Skin epidermis (tissue), 12 donors: ENCODE measurements around the gene KRT82.

ENCODE experiments used
- H3K27ac ChIP-seq, 21 experiments: fragments of 200-600 bp; sonication (generic) in 11 of 21; one replicate each; pipeline ENCODE4 v1.5.0; 2020; ENCODE audit warnings: mild to moderate bottlenecking in 3 of 21, inconsistent platforms in 2 of 21, moderate library complexity in 2 of 21
- H3K4me3 ChIP-seq, 7 experiments: fragments of 200-600 bp; sonication (generic) in 2 of 7; one replicate each; pipeline ENCODE4 v1.5.0; 2020; ENCODE audit warnings: inconsistent platforms in 2 of 7, mild to moderate bottlenecking in 2 of 7, moderate library complexity in 1 of 7

The KRT82 gene

GRCh38 chr12:52436828-52437474, 30.8 kb upstream of the KRT82 start:
- Histone ChIP-seq H3K27ac (peak overlapping the region in 16 of 21 experiments; percentile 19 to 75 (median 56)), H3K4me3 (no peak overlapping the region)

GRCh38 chr12:52436000-52436827, 30.1 kb upstream of the KRT82 start:
- H3K4me3 ChIP-seq = no peak overlapping the region
- peak overlapping the region in 17 of 21 experiments; percentile 24 to 77 (median 56) for H3K27ac ChIP-seq

- H3K27ac ChIP-seq = peak overlapping the region in 12 of 21 experiments; percentile 24 to 77 (median 57)
- H3K4me3 ChIP-seq = no peak overlapping the region
Observed at GRCh38 chr12:52435659-52435999, 29.5 kb upstream of the KRT82 start.

GRCh38 chr12:52434760-52435530, 28.8 kb upstream of the KRT82 start:
- H3K4me3 ChIP-seq = no peak overlapping the region
- peak overlapping the region in 12 of 21 experiments; percentile 24 to 77 (median 54) for H3K27ac ChIP-seq

GRCh38 chr12:52434081-52434733, 28.1 kb upstream of the KRT82 start, which contains the start of gene KRT75:
Gene KRT75, minus strand, starts transcription at chr12:52434371. Its CDS starts 67 bp downstream, at chr12:52434304.
- peak within 1 kb of the TSS in 1 of 7 experiments; percentile 16 for H3K4me3 ChIP-seq
- H3K27ac ChIP-seq = peak within 1 kb of the TSS in 8 of 21 experiments; percentile 16 to 77 (median 50)

- Histone ChIP-seq H3K4me3 (peak overlapping the region in 1 of 7 experiments; percentile 16), H3K27ac (peak overlapping the region in 1 of 21 experiments; percentile 30)
Observed at GRCh38 chr12:52433501-52434080, 27.5 kb upstream of the KRT82 start.

GRCh38 chr12:52432559-52433207, 26.5 kb upstream of the KRT82 start:
- H3K4me3 ChIP-seq = peak overlapping the region in 1 of 7 experiments; percentile 16
- no peak overlapping the region for H3K27ac ChIP-seq

GRCh38 chr12:52428121-52428520, 22.0 kb upstream of the KRT82 start:
- H3K4me3 ChIP-seq = no peak overlapping the region
- no peak overlapping the region for H3K27ac ChIP-seq

GRCh38 chr12:52427083-52427482, 20.9 kb upstream of the KRT82 start:
- Histone ChIP-seq H3K27ac (no peak overlapping the region), H3K4me3 (no peak overlapping the region)

- no peak overlapping the region for H3K27ac ChIP-seq
- H3K4me3 ChIP-seq = no peak overlapping the region
Observed at GRCh38 chr12:52426034-52426433, 19.9 kb upstream of the KRT82 start.

GRCh38 chr12:52425466-52425865, 19.3 kb upstream of the KRT82 start:
- no peak overlapping the region for H3K4me3 ChIP-seq
- no peak overlapping the region for H3K27ac ChIP-seq

- peak overlapping the region in 6 of 21 experiments; percentile 29 to 69 (median 43) for H3K27ac ChIP-seq
- H3K4me3 ChIP-seq = no peak overlapping the region
Observed at GRCh38 chr12:52423661-52424500, 17.7 kb upstream of the KRT82 start.

GRCh38 chr12:52423035-52423434, 16.9 kb upstream of the KRT82 start:
- peak overlapping the region in 7 of 21 experiments; percentile 11 to 69 (median 39) for H3K27ac ChIP-seq
- no peak overlapping the region for H3K4me3 ChIP-seq

- H3K4me3 ChIP-seq = no peak overlapping the region
- no peak overlapping the region for H3K27ac ChIP-seq
Observed at GRCh38 chr12:52419656-52420055, 13.5 kb upstream of the KRT82 start.

GRCh38 chr12:52418576-52419110, 12.5 kb upstream of the KRT82 start:
- H3K4me3 ChIP-seq = no peak overlapping the region
- H3K27ac ChIP-seq = no peak overlapping the region

- Histone ChIP-seq H3K4me3 (no peak overlapping the region), H3K27ac (peak overlapping the region in 8 of 21 experiments; percentile 16 to 81 (median 40))
Observed at GRCh38 chr12:52417740-52418139, 11.6 kb upstream of the KRT82 start.

- Histone ChIP-seq H3K4me3 (no peak overlapping the region), H3K27ac (peak overlapping the region in 9 of 21 experiments; percentile 18 to 81 (median 46))
Observed at GRCh38 chr12:52416795-52417194, 10.7 kb upstream of the KRT82 start.
